GM19463 (cell line): ENCODE data around the gene ATAD1.
"Not testable (repeated sequence)": the region's sequence is repeated elsewhere in the genome, so short reads cannot be mapped to it uniquely, and the experiment has no call there.

ENCODE experiments used
- ATAC-seq: cut with Tn5 transposase; IDR thresholded peaks from one replicate; pipeline ENCODE4 v1.9.1; 2021; ENCODE audit warnings: mild to moderate bottlenecking, moderate library complexity; ENCODE audit not compliant: unreplicated experiment

ATAD1 gene

GRCh38 chr10:87846711-87847110, 28.7 kb upstream of the ATAD1 start:
- ATAC-seq = not testable (repeated sequence)

GRCh38 chr10:87846023-87846422, 28.0 kb upstream of the ATAD1 start:
- ATAC-seq = no peak

- ATAC-seq = no peak
These were observed 27.6 kb upstream of the ATAD1 start for GRCh38 chr10:87845624-87845998.

- ATAC-seq = no peak
These were observed 27.0 kb upstream of the ATAD1 start for GRCh38 chr10:87844837-87845623.

GRCh38 chr10:87843714-87844113, 25.7 kb upstream of the ATAD1 start:
- ATAC-seq = no peak

- no peak for ATAC-seq
These were observed 24.9 kb upstream of the ATAD1 start for GRCh38 chr10:87842776-87843497.

GRCh38 chr10:87842220-87842641, 24.2 kb upstream of the ATAD1 start:
- no peak for ATAC-seq

GRCh38 chr10:87841186-87841585, 23.2 kb upstream of the ATAD1 start:
- ATAC-seq = no peak

- ATAC-seq = no peak
These were observed 20.6 kb upstream of the ATAD1 start for GRCh38 chr10:87838650-87839049.

GRCh38 chr10:87837445-87837844, 19.4 kb upstream of the ATAD1 start:
- no peak for ATAC-seq

GRCh38 chr10:87836098-87836497, 18.1 kb upstream of the ATAD1 start:
- no peak for ATAC-seq

- no peak for ATAC-seq
These were observed 12.1 kb upstream of the ATAD1 start for GRCh38 chr10:87829986-87830729.

GRCh38 chr10:87829051-87829450, 11.0 kb upstream of the ATAD1 start:
- not testable (repeated sequence) for ATAC-seq

GRCh38 chr10:87827681-87828080, 9.7 kb upstream of the ATAD1 start:
- no peak for ATAC-seq

GRCh38 chr10:87826653-87827052, 8.6 kb upstream of the ATAD1 start:
- ATAC-seq = no peak

GRCh38 chr10:87819289-87819585, 1.2 kb upstream of the ATAD1 start:
- ATAC-seq = no peak

GRCh38 chr10:87818505-87819288, 671 bp upstream of the ATAD1 start:
- peak; percentile 39 for ATAC-seq

GRCh38 chr10:87816898-87817608, 973 bp downstream of the ATAD1 start:
- no peak for ATAC-seq

GRCh38 chr10:87816163-87816897, 1.7 kb downstream of the ATAD1 start:
- ATAC-seq = no peak
